Skeletal muscle tissue (tissue), 4 donors: ENCODE data around the gene MESD. TPM values are rescaled to one million over a fixed set of nuclear protein-coding genes. Genes with fewer than 3 reads are reported as not detected.
"Not testable (repeated sequence)": the region's sequence is repeated elsewhere in the genome, so short reads cannot be mapped to it uniquely, and the experiment has no call there.

Source experiments
- H3K27ac ChIP-seq: one replicate; pipeline ENCODE4 v1.7.0; 2013; ENCODE audit warnings: mild to moderate bottlenecking, low read depth, low read length, inconsistent platforms
- H3K27me3 ChIP-seq, 3 donors: one replicate each; pipeline ENCODE4 v1.7.0; 2013; ENCODE audit warnings: low read length in 3 of 3; ENCODE audit not compliant: control insufficient read depth in 3 of 3, insufficient read depth in 3 of 3
- H3K36me3 ChIP-seq, 3 donors: one replicate each; pipeline ENCODE4 v1.7.0; 2013; ENCODE audit warnings: low read length in 3 of 3; ENCODE audit not compliant: control insufficient read depth in 3 of 3, insufficient read depth in 3 of 3
- H3K4me1 ChIP-seq, 3 donors: one replicate each; pipeline ENCODE4 v1.7.0; 2013; ENCODE audit warnings: low read length in 3 of 3, mild to moderate bottlenecking in 3 of 3; ENCODE audit not compliant: control insufficient read depth in 3 of 3, insufficient read depth in 3 of 3
- H3K4me3 ChIP-seq, 3 donors: one replicate each; pipeline ENCODE4 v1.7.0; 2013; ENCODE audit warnings: low read length in 3 of 3
- H3K9ac ChIP-seq, 3 donors: one replicate each; pipeline ENCODE4 v1.7.0; 2013; ENCODE audit warnings: low read length in 3 of 3, mild to moderate bottlenecking in 3 of 3, moderate library complexity in 2 of 3, low read depth in 1 of 3
- H3K9me3 ChIP-seq, 3 donors: one replicate each; pipeline ENCODE4 v1.7.0; 2013; ENCODE audit warnings: low read length in 3 of 3; ENCODE audit not compliant: control insufficient read depth in 3 of 3
- total RNA-seq: library from RNA; depleted of rRNA; stranded (reverse); fragments of >200 nt; gene quantifications from one replicate; pipeline ENCODE4 v1.2.3, GENCODE V29; 2014
- donor health status: Osteomylitis.

Gene MESD
- total RNA-seq, 1 donor from 2014 or later: 17.2 TPM

DNA sequence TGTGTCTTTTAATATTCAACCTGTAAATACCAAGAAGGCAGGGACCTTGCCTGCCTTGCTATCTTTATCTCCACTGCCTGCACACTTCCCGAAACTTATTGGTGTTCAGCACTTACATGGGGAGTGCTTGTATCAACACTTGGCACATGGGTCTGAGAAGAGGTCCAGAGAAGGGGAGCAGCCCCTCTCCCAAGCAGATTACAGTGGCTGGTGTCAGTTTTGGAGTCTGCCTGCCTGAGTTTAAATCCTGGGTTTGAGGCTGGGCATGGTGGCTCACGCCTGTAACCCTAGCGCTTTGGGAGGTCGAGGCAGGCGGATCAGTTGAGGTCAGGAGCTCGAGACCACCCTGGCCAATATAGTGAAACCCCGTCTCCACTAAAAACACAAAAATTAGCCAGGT lies 20.3 kb downstream of the MESD start:
- Histone ChIP-seq H3K36me3 (peaks cover 0 to 12% (median 2%) of the 10 kb centered on the region in 3 donors), H3K4me3 (no peak overlapping the region), H3K9ac (no peak overlapping the region), H3K27me3 (no peaks in the 10 kb centered on the region), H3K9me3 (no peaks in the 10 kb centered on the region), H3K27ac (no peak overlapping the region), H3K4me1 (no peaks in the 10 kb centered on the region)

DNA sequence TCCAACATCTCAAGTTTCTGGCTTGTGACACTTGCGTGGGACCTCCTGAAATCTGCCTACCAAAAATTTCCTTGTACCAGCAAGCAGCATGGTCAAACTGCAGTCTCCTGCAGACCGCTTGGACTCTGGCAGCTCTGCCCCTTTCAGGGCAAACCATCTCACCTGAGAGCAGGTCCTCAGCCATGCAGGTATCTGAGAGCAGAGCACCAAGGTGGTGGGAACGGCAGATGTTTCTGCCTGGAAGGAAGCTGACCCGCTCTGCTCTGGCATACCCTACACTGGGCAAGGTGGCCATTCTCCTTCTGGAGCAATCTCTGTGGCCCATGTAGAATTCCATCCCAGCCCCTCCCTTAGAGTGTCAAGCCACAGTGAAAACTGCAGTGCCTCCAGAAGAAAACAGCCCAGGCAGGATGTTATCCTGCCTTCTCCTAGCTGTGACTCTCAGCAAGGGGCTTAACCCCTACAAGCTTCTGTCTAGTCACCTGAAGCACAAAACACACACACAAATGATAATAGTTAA lies 21.6 kb downstream of the MESD start:
- Histone ChIP-seq H3K27me3 (no peaks in the 10 kb centered on the region), H3K9ac (no peak overlapping the region), H3K27ac (no peak overlapping the region), H3K4me3 (no peak overlapping the region), H3K36me3 (peaks cover 0 to 12% (median 2%) of the 10 kb centered on the region in 3 donors), H3K9me3 (no peaks in the 10 kb centered on the region), H3K4me1 (no peaks in the 10 kb centered on the region)

- H3K9me3 ChIP-seq: no peaks in the 10 kb centered on the region
- no peak overlapping the region for H3K4me3 ChIP-seq
- H3K9ac ChIP-seq: no peak overlapping the region
- H3K4me1 ChIP-seq: no peaks in the 10 kb centered on the region
- H3K36me3 ChIP-seq: peaks cover 0 to 12% (median 2%) of the 10 kb centered on the region in 3 donors
- no peaks in the 10 kb centered on the region for H3K27me3 ChIP-seq
- H3K27ac ChIP-seq: no peak overlapping the region
Measured at GRCh38 chr15:80967451-80967850, 22.2 kb downstream of the MESD start.

GRCh38 chr15:80966431-80967197 lies 23.0 kb downstream of the MESD start:
- no peak overlapping the region for H3K27ac ChIP-seq
- no peak overlapping the region for H3K9ac ChIP-seq
- no peak overlapping the region for H3K4me3 ChIP-seq
- no peaks in the 10 kb centered on the region for H3K4me1 ChIP-seq
- H3K27me3 ChIP-seq: no peaks in the 10 kb centered on the region
- no peaks in the 10 kb centered on the region for H3K9me3 ChIP-seq
- H3K36me3 ChIP-seq: peaks cover 0 to 12% (median 2%) of the 10 kb centered on the region in 3 donors

DNA sequence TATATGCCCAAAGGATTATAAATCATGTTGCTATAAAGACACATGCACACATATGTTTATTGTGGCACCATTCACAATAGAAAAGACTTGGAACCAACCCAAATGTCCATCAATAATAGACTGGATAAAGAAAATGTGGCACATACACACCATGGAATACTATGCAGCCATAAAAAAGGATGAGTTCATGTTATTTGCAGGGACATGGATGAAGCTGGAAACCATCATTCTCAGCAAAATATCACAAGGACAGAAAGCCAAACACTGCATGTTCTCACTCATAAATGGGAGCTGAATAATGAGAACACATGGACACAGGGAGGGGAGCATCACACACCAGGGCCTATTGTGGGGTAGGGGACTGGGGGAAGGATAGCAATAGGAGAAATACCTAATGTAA lies 24.2 kb downstream of the MESD start:
- not testable (repeated sequence) for H3K9ac ChIP-seq, H3K4me1 ChIP-seq, H3K27ac ChIP-seq, H3K9me3 ChIP-seq, H3K27me3 ChIP-seq, H3K4me3 ChIP-seq
- peaks cover 0 to 12% (median 2%) of the 10 kb centered on the region in 3 donors for H3K36me3 ChIP-seq

DNA sequence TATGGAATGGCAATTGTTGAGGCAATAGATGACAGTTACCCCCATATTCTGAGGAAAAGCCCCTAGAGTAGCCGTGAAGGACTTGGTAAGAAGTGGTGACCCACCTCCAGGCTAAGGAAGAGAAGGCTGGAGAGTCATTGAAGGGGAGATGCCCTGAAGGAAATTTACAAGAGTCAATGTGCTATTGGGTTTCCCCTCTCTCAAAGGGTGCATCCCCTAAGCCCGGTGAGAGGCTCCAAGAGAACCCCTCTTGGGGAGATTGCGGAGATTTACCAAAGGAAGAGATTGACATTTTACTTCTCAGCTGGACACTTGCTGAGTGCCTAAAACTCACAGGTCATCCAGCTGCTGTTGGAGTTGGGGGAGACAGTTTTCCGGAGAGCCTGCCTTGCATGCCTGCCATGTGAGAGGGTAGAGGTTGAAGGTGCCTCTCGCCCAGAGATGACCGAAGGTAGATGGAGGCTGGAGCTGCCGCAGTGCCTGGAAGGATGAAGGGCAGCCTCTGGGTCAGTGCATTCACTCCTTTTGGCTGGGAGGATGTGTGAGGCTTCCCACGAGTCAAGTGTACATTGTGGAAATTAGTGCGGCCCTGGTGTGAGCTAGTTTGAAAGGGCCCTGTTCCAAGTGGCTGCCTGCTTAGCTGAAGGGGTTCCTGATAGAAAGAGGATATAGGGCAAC lies 30.7 kb downstream of the MESD start:
- Histone ChIP-seq H3K9ac (no peak overlapping the region), H3K27me3 (no peaks in the 10 kb centered on the region), H3K27ac (no peak overlapping the region), H3K4me3 (no peak overlapping the region), H3K36me3 (peaks cover 4 to 12% (median 6%) of the 10 kb centered on the region in 3 donors), H3K4me1 (no peaks in the 10 kb centered on the region), H3K9me3 (no peaks in the 10 kb centered on the region)

- no peak overlapping the region for H3K4me3 ChIP-seq
- H3K27ac ChIP-seq: no peak overlapping the region
- H3K27me3 ChIP-seq: no peaks in the 10 kb centered on the region
- H3K4me1 ChIP-seq: no peaks in the 10 kb centered on the region
- no peaks in the 10 kb centered on the region for H3K9me3 ChIP-seq
- peaks cover 4 to 17% (median 14%) of the 10 kb centered on the region in 3 donors for H3K36me3 ChIP-seq
- H3K9ac ChIP-seq: no peak overlapping the region
Measured at GRCh38 chr15:80957976-80958375, 31.6 kb downstream of the MESD start.

DNA sequence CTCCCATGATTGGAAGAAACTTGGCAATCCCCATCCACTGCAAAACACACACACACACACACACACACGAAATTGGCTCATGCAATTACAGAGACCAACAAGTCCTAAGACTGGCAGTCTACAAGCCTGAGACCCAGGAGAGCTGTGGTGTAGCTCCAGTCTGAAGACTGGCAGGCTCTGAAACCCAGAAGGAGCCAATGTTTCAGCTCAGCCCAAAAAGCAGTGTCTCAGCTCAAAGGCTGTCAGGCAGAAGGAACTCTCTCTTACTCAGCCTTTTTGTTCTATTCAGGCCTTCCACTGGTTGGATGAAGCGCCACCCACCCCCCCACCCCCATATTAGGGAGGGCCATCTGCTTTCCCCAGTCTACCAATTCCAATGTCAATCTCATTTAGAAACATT lies 32.1 kb downstream of the MESD start:
- peaks cover 4 to 21% (median 18%) of the 10 kb centered on the region in 3 donors for H3K36me3 ChIP-seq
- no peaks in the 10 kb centered on the region for H3K27me3 ChIP-seq
- H3K9me3 ChIP-seq: no peaks in the 10 kb centered on the region
- no peak overlapping the region for H3K27ac ChIP-seq
- no peak overlapping the region for H3K4me3 ChIP-seq
- H3K4me1 ChIP-seq: no peaks in the 10 kb centered on the region
- no peak overlapping the region for H3K9ac ChIP-seq

DNA sequence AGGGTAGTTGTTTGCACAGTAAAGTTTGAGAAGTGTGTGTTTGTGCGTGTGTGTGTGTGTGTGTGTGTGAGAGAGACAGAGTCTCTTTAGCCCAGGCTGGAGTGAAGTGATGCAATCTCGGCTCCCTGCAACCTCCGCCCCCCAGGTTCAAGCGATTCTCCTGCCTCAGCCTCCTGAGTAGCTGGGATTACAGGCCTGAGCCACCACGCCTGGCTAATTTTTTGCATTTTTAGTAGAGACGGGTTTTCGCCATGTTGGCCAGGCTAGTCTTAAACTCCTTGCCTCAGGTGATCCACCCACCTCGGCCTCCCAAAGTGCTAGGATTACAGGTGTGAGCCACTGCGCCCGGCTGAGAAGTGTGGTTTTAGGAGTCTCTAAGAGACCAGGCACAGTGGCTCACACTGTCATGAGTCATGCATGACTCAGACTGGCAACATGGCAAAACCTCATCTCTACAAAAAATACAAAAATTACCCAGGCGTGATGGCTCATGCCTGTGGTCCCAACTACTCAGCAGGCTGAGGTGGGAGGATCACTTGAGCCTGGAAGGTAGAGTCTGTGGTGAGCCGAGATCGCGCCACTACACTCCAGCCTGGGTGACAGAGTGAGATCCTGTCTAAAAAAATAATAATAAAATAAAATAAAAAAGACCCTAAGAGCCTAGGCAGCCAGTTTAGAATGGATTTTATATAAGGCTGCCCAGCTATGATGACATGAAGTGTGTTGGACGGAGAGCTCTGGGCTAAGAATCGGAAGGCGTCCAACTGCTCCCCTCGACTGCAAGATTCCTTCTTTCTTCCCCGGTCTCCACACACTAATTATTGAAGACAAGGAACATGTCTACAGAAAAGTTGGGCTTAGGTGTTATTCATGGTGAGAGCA lies 33.8 kb downstream of the MESD start:
- not testable (repeated sequence) for H3K4me3 ChIP-seq, H3K27ac ChIP-seq, H3K9ac ChIP-seq, H3K4me1 ChIP-seq, H3K9me3 ChIP-seq, H3K27me3 ChIP-seq
- H3K36me3 ChIP-seq: peaks cover 8 to 31% (median 29%) of the 10 kb centered on the region in 3 donors
